Measurements from ENCODE around the gene KANSL1.
A peak's percentile ranks its signal among the peaks of the same experiment; 100 is the strongest.

Gene KANSL1

GRCh38 chr17:46074540-46074939 lies 118.7 kb downstream of the KANSL1 start:
- no peak for DNase-seq (ENCODE audit: low read depth in 3 of 3)

DNA sequence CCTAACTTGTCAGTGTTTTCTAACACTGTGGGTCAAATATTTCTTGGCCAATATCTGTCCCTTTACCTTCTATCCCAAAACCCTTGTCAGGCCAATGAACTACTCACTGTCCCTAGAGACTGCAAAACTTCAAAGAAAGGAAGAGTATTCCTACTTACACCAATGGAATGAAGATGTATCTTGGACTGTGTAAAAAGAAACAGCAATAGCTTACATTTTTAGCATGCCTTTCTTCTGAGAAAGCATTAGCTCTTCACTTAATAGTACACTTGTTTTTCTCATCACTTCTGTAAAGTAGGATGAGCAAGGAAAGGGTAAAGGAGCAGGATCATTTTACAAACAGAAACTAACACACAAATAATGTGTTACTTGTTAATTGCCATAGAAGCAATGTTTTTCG lies 120.2 kb downstream of the KANSL1 start:
- no peak for DNase-seq (ENCODE audit: low read depth in 3 of 3)

- no peak for DNase-seq (ENCODE audit: low read depth in 3 of 3)
Observed at GRCh38 chr17:46071796-46072195, 121.4 kb downstream of the KANSL1 start.

GRCh38 chr17:46064460-46064859 lies 128.8 kb downstream of the KANSL1 start:
- no peak for DNase-seq (ENCODE audit: low read depth in 3 of 3)

GRCh38 chr17:46063241-46063640 lies 130.0 kb downstream of the KANSL1 start:
- no peak for DNase-seq (ENCODE audit: low read depth in 3 of 3)

DNA sequence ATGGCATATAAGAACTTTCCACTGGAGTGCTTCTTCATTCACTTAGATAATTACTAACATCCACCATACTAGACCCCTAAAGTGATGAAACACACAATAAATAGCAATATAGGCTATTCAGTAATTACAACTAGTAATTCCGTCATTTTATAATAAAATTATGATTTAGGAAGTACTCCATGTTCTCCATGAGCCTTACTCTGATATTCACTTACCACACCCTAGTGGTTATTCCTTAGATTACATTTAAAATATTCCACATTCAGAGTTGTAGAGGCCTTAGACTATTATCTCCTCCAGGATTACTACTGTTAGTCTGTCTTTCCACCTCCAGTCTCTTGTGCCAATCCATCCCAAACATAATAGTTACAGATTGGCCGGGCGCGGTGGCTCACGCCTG lies 131.8 kb downstream of the KANSL1 start:
- DNase-seq (ENCODE audit: low read depth in 3 of 3): no peak

DNA sequence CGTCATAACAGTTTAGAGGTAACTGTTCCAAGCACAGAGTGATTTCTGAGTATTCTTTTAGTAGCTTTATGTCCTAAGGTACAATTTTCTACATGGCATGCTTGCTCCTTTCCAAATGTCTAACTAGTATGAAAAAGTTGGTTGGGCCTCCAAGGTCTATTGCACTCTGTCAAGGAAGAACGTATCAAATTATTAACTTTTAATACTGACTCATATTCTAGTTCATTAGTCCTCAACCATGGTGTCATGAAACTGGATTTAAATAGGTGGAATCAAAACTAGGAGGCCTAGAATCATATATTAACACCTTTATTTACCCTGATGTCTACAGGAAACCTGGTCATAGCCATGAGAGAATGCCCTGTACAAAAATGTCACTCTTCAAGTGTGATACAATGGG lies 132.8 kb downstream of the KANSL1 start:
- DNase-seq (ENCODE audit: low read depth in 3 of 3): no peak

DNA sequence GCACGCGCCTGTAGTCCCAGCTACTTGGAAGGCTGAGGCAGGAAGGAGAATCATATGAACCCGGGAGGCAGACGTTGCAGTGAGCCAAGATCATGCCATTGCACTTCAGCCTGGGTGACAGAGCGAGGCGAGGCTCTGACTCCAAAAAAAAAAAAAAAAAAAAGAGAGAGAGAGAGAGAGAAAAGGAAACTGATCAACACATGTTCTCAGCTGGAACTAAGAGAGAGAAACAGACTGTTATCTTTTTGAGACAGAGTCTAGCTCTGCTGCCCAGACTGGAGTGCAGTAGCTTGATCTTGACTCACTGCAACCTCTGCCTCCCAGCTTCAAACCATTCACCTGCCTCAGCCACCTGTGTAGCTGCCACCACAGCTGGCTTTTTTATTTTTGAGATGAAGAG lies 133.7 kb downstream of the KANSL1 start:
- DNase-seq (ENCODE audit: low read depth in 3 of 3): no peak

GRCh38 chr17:46057366-46057765 lies 135.9 kb downstream of the KANSL1 start:
- no peak for DNase-seq (ENCODE audit: low read depth in 3 of 3)

- DNase-seq (ENCODE audit: low read depth in 3 of 3): no peak
Observed at GRCh38 chr17:46056800-46057304, 136.4 kb downstream of the KANSL1 start.

DNA sequence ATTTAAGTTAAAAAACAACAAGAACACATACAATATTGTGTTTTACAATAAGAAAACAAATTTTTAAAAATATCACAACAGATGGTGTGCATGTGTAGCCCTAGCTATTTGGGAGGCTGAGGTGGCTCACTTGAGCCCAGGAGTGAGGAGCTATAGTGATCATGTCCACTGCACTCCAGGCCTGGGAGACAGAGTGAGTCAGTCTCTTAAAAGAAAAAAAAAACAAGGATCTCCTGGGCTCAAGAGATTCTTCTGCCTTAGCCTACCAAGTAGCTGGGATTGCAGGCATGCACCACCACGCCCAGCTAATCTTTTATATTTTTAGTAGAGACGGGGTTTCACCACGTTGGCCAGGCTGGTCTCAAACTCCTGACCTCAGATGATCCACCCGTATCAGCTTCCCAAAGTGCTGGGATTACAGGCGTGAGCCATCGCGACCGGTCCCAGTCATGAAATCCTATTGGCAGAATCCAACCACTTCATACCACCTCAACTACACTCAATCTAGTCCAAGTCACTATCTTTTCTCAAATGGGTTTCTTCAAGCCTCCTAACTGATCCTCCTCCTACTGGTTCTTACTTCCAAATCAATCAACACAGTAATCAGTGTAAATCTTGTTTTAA lies 139.2 kb downstream of the KANSL1 start:
- DNase-seq (ENCODE audit: low read depth in 3 of 3): no peak

- no peak for DNase-seq (ENCODE audit: low read depth in 3 of 3)
Observed at GRCh38 chr17:46049656-46050055, 143.6 kb downstream of the KANSL1 start.

GRCh38 chr17:46047856-46048255 lies 145.4 kb downstream of the KANSL1 start:
- no peak for DNase-seq (ENCODE audit: low read depth in 3 of 3)

- DNase-seq (ENCODE audit: low read depth in 3 of 3): no peak
Observed at GRCh38 chr17:46047398-46047797, 145.8 kb downstream of the KANSL1 start.

DNA sequence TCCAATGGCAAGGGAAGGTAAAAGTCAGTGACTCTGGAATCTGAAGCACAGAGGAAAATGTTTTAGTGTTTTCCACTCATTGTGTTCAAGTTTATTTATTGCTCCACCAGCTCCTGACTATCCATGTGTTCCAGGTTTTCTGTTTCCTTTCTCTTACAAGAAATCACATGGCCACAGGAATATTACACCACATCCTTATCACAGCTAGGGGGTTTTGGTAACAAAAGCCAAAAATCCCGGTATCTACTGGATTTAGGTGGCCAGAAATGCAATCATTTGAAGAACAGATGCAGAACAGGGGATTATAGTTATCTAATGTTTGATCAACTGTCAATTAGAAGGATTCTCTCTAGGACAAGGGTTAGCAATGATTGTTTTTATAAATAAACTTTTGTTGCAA lies 146.3 kb downstream of the KANSL1 start:
- no peak for DNase-seq (ENCODE audit: low read depth in 3 of 3)

GRCh38 chr17:46045639-46046038 lies 147.6 kb downstream of the KANSL1 start:
- DNase-seq (ENCODE audit: low read depth in 3 of 3): no peak

GRCh38 chr17:46044989-46045388 lies 148.2 kb downstream of the KANSL1 start:
- no peak for DNase-seq (ENCODE audit: low read depth in 3 of 3)

GRCh38 chr17:46044286-46044928 lies 148.8 kb downstream of the KANSL1 start:
- peak in 1 of 3 experiments; percentile 34 for DNase-seq (ENCODE audit: low read depth in 3 of 3)

DNA sequence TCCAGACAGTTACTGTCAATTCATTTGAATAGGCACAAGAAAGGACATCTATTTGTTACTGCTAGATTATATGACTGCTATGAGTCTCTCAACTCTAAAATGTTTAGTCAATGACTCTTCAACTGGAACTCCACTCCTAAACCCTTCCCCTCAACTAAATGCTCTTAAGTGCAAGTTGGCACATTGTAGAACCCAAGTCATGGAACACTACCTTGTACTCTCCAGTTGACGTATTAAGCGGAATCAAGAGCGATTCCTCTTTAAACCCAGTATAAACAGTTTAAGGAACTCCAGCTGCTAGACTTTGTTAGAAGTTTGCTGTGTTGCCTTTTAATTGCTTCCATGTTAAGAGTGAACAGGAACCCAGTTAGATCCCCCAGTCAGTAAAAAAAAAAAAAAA lies 149.6 kb downstream of the KANSL1 start:
- no peak for DNase-seq (ENCODE audit: low read depth in 3 of 3)

DNA sequence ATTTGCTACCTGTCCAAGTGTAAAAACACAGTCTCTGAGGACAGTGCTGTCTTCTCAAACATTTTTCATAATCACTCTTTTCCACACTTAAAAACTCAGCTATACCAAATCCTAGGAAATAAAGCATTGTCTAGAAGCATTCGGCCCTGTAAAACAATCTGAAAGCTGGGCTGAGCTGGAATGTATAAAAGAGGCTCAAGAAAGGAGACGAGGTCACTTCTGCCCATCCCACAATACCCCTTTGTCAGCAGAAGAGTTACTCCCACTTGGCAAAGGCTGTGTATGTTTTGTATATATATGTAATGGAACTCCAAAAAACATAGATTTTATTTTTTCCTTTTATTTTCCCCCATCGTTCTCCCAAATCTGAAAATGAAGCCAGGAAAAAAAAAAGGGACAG lies 150.3 kb downstream of the KANSL1 start:
- DNase-seq (ENCODE audit: low read depth in 3 of 3): no peak

DNA sequence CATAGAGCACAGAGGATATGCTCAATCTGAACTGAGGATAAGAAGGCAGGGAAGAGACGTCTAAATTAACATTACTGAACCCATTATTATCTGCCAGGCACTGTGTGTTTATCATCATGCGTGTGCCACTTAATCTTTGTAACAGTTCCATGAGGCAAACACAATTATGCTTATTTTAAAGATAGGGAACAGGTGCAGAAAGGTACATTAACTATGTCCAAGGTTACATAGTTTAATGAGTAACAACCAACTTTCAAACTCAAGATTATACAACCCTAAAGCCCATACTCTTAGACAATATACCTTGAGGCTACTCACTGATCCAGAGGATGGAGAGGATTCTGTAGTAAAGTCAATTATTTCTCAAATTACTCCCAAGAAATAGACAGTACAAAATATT lies 151.0 kb downstream of the KANSL1 start:
- no peak for DNase-seq (ENCODE audit: low read depth in 3 of 3)

GRCh38 chr17:46039592-46040186 lies 153.5 kb downstream of the KANSL1 start:
- DNase-seq (ENCODE audit: low read depth in 3 of 3): no peak

DNA sequence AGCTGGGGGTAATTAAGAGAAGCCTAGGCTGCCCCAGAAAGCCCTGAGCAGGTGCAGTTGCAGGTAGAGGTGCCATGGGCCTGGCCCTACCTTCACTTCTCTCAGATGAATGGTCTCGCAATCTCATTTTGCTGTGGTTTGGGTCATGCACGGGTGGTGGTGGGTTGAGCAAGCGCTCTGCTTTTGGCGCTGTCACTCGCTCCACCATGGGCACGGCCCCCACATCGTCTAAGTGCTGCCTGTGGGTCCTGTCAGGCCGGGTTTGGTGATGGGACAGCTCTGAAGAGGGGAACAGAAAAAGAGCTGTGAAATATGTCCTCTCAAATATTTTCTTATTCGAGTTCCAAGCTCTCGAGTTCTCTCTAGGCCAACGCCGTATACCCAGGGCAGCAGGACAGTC lies 154.3 kb downstream of the KANSL1 start:
- DNase-seq (ENCODE audit: low read depth in 3 of 3): no peak

Measured in stimulated activated CD4-positive, alpha-beta T cell treated with anti-CD3 and anti-CD28 coated beads, TNF-alpha, amount 100 ng/mL, for 4 hours (primary cell).